HT-29 (cell line): Measurements from ENCODE around the gene TNFRSF8. TPM values are rescaled to one million over a fixed set of nuclear protein-coding genes. Genes with fewer than 3 reads are reported as not detected.
A peak's percentile ranks its signal among the peaks of the same experiment; 100 is the strongest.
"Not testable (repeated sequence)": the region's sequence is repeated elsewhere in the genome, so short reads cannot be mapped to it uniquely, and the experiment has no call there.

Experiments used
- DNase-seq: peaks from one replicate; pipeline ENCODE4 v3.0.0-alpha.2; 2015; ENCODE audit warnings: low spot score
- total RNA-seq: library from RNA; depleted of rRNA; stranded (reverse); fragments of >200 nt; shearing (Covaris generic); gene quantifications from 2 replicates; pipeline ENCODE4 v1.2.3, GENCODE V29; 2014

The TNFRSF8 gene
- total RNA-seq, 1 experiment from 2014 or later = not detected

- DNase-seq = no peak
Measured at GRCh38 chr1:12038356-12039163, 24.5 kb upstream of the TNFRSF8 start.

- DNase-seq = no peak
Measured at GRCh38 chr1:12039164-12039525, 24.0 kb upstream of the TNFRSF8 start.

- not testable (repeated sequence) for DNase-seq
Measured at GRCh38 chr1:12039824-12040456, 23.2 kb upstream of the TNFRSF8 start.

- DNase-seq = no peak
Measured at GRCh38 chr1:12040457-12041051, 22.5 kb upstream of the TNFRSF8 start.

GRCh38 chr1:12044187-12044877 is 18.8 kb upstream of the TNFRSF8 start:
- DNase-seq = not testable (repeated sequence)

GRCh38 chr1:12046749-12047119 is 16.4 kb upstream of the TNFRSF8 start:
- no peak for DNase-seq

GRCh38 chr1:12047120-12047876 is 15.8 kb upstream of the TNFRSF8 start:
- no peak for DNase-seq

- no peak for DNase-seq
Measured at GRCh38 chr1:12048372-12048771, 14.7 kb upstream of the TNFRSF8 start.

GRCh38 chr1:12049616-12050015 is 13.5 kb upstream of the TNFRSF8 start:
- no peak for DNase-seq

GRCh38 chr1:12051361-12051760 is 11.7 kb upstream of the TNFRSF8 start:
- no peak for DNase-seq

- peak; percentile 10 for DNase-seq
Measured at GRCh38 chr1:12052008-12052573, 11.0 kb upstream of the TNFRSF8 start.

GRCh38 chr1:12052997-12053686 is 10.0 kb upstream of the TNFRSF8 start:
- no peak for DNase-seq

GRCh38 chr1:12053752-12054548 is 9.2 kb upstream of the TNFRSF8 start:
- no peak for DNase-seq

GRCh38 chr1:12055259-12055658 is 7.8 kb upstream of the TNFRSF8 start:
- no peak for DNase-seq

- DNase-seq = no peak
Measured at GRCh38 chr1:12056331-12056841, 6.7 kb upstream of the TNFRSF8 start.

- no peak for DNase-seq
Measured at GRCh38 chr1:12057382-12057781, 5.7 kb upstream of the TNFRSF8 start.

GRCh38 chr1:12057940-12058687 is 5.0 kb upstream of the TNFRSF8 start:
- no peak for DNase-seq

- no peak for DNase-seq
Measured at GRCh38 chr1:12059226-12059625, 3.9 kb upstream of the TNFRSF8 start.
